ENCODE data around the gene AGRP.

DNA sequence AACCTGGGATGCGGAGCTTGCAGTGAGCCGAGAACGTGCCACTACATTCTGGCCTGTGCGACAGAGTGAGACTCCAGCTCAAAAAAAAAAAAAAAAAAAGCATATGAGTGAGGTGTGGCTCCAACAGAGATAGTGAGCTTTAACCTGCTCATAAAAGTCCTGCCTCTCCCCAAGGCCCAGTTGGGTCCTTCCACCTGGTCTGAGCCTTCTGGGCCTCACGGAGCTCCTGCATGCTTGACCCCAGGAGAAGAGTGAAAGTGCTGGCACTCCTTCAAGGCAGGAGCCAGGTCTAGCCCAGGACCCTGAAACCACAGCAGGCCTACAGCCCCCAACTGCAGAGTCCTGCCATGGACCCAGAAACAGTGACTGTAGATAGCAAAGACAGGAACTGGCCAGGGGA lies 34.8 kb downstream of the AGRP start:
- TF ChIP-seq, protein P1, sequence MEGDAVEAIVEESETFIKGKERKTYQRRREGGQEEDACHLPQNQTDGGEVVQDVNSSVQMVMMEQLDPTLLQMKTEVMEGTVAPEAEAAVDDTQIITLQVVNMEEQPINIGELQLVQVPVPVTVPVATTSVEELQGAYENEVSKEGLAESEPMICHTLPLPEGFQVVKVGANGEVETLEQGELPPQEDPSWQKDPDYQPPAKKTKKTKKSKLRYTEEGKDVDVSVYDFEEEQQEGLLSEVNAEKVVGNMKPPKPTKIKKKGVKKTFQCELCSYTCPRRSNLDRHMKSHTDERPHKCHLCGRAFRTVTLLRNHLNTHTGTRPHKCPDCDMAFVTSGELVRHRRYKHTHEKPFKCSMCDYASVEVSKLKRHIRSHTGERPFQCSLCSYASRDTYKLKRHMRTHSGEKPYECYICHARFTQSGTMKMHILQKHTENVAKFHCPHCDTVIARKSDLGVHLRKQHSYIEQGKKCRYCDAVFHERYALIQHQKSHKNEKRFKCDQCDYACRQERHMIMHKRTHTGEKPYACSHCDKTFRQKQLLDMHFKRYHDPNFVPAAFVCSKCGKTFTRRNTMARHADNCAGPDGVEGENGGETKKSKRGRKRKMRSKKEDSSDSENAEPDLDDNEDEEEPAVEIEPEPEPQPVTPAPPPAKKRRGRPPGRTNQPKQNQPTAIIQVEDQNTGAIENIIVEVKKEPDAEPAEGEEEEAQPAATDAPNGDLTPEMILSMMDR (IDR thresholded peaks at IDR 0.05), result no peak
- TF ChIP-seq POLR2AphosphoS5 (IDR thresholded peaks at IDR 0.05) (no peak), EP300 (IDR thresholded peaks at IDR 0.05) (no peak)

All from sigmoid colon (tissue), 4 donors.